K562 (cell line): ENCODE measurements around the gene APC2. TPM values are rescaled to one million over a fixed set of nuclear protein-coding genes. Genes with fewer than 3 reads are reported as not detected.
A peak's percentile ranks its signal among the peaks of the same experiment; 100 is the strongest.

Experiments
- CAMTA2 ChIP-seq: fragments of 250-450 bp; sonication (Bioruptor Pico); conservative IDR thresholded peaks from 2 replicates; pipeline ENCODE4 v1.5.1; 2022
- CBX8 ChIP-seq: fragments of 200-600 bp; sonication (generic); IDR thresholded peaks from 2 replicates; pipeline ENCODE4 v1.6.1; 2012; ENCODE audit warnings: borderline replicate concordance, mixed run types, low read depth, mild to moderate bottlenecking, moderate library complexity, mixed read lengths, low read length, control low read depth, inconsistent platforms; ENCODE audit not compliant: poor library complexity, severe bottlenecking; ENCODE audit errors: extremely low read depth
- DLX4 ChIP-seq: fragments of 250-450 bp; sonication (Bioruptor Pico); IDR thresholded peaks from 2 replicates; pipeline ENCODE4 v1.6.1; 2021; ENCODE audit warnings: mild to moderate bottlenecking
- FOXJ2 ChIP-seq: fragments of 200-800 bp; sonication (Bioruptor generic); IDR thresholded peaks from 2 replicates; pipeline ENCODE4 v1.6.1; 2016; ENCODE audit warnings: missing genetic modification characterization, missing compliant biosample characterization
- GABPA ChIP-seq: fragments of 200-800 bp; sonication (Bioruptor generic); conservative IDR thresholded peaks from 2 replicates; pipeline ENCODE4 v1.6.1; 2016; ENCODE audit warnings: low read depth, missing genetic modification characterization, missing compliant biosample characterization
- HMGN3 ChIP-seq: IDR thresholded peaks from 2 replicates; pipeline ENCODE4 v1.6.1; 2011; ENCODE audit warnings: borderline replicate concordance, low read depth, mild to moderate bottlenecking, mixed read lengths, low read length; ENCODE audit not compliant: insufficient read length; ENCODE audit errors: extremely low read depth
- KDM5B ChIP-seq: fragments of 200-600 bp; sonication (generic); IDR thresholded peaks from 2 replicates; pipeline ENCODE4 v1.6.1; 2012; ENCODE audit warnings: low read depth, mild to moderate bottlenecking, moderate library complexity, low read length, control low read depth, inconsistent platforms; ENCODE audit not compliant: insufficient replicate concordance
- MTA1 ChIP-seq: fragments of 450-650 bp; IDR thresholded peaks from 2 replicates; pipeline ENCODE4 v1.6.1; 2017; ENCODE audit warnings: borderline replicate concordance
- MYC ChIP-seq, 2 experiments: fragments of 250-450 bp in 1 of 2; sonication (Bioruptor Pico) in 1 of 2; IDR thresholded peaks; 2 replicates each; pipeline versions ENCODE4 v1.5.1 to v1.6.1; 2012 to 2021; ENCODE audit warnings: low read depth in 2 of 2, borderline replicate concordance in 1 of 2, improper control_type of control experiment in 1 of 2, low read length in 1 of 2, mild to moderate bottlenecking in 1 of 2, moderate library complexity in 1 of 2
- NBN ChIP-seq: fragments of 450-650 bp; IDR thresholded peaks from 2 replicates; pipeline ENCODE4 v1.6.1; 2016; ENCODE audit warnings: low read depth, mild to moderate bottlenecking
- PRPF4 ChIP-seq: fragments of 200-400 bp; formaldehyde crosslinking; IDR thresholded peaks from one replicate; pipeline ENCODE4 v1.6.1; 2017; ENCODE audit warnings: low read length, low read depth, mild to moderate bottlenecking; ENCODE audit not compliant: insufficient read depth, poor library complexity, severe bottlenecking
- RBM14 ChIP-seq: fragments of 200-400 bp; formaldehyde crosslinking; IDR thresholded peaks from 2 replicates; pipeline ENCODE4 v1.6.1; 2018; ENCODE audit warnings: low read depth, mild to moderate bottlenecking, low read length, moderate library complexity, borderline replicate concordance; ENCODE audit not compliant: insufficient read depth
- SLC30A9 ChIP-seq: fragments of 250-450 bp; sonication (Bioruptor Pico); IDR thresholded peaks from 2 replicates; pipeline ENCODE4 v1.8.0; 2022; ENCODE audit warnings: mild to moderate bottlenecking, moderate library complexity
- YBX1 ChIP-seq: fragments of 450-650 bp; IDR thresholded peaks from 2 replicates; pipeline ENCODE4 v1.7.1; 2016; ENCODE audit warnings: mild to moderate bottlenecking
- ZBED1 ChIP-seq: IDR thresholded peaks from 2 replicates; pipeline ENCODE4 v1.6.1; 2014
- ZBTB2 ChIP-seq: fragments of 450-650 bp; IDR thresholded peaks from 2 replicates; pipeline ENCODE4 v1.6.1; 2016; ENCODE audit warnings: antibody characterized with exemption
- ZNF384 ChIP-seq: IDR thresholded peaks from 2 replicates; pipeline ENCODE4 v1.6.1; 2012; ENCODE audit warnings: low read depth, low read length, improper control_type of control experiment
- ZNF445 ChIP-seq: fragments of 250-450 bp; sonication (Bioruptor Pico); IDR thresholded peaks from 2 replicates; pipeline ENCODE4 v1.4.0; 2020; ENCODE audit warnings: low read depth, mild to moderate bottlenecking, moderate library complexity
- polyA plus RNA-seq, 8 experiments: library from polyadenylated mRNA; depleted of rRNA in 4 of 8; stranded (reverse) in 5 of 8; unstranded in 3 of 8; fragments of >200 nt; fragmentation: Nextera tagmentation in 2 of 8; fragmentation: Illumina TruSeq in 1 of 8; extraction: Ambion mirVana in 2 of 8; extraction: Trizol in 1 of 8; gene quantifications; 2 replicates each; pipeline versions ENCODE4 v1.2.1 to v1.2.3, GENCODE V29; 2011 to 2014; ENCODE audit warnings: inconsistent platforms in 1 of 8, missing spikeins in 1 of 8
- total RNA-seq, 7 experiments: library from RNA; depleted of rRNA in 6 of 7; stranded (reverse); fragments of >200 nt in 6 of 7; fragmentation: Illumina TruSeq in 2 of 7; extraction: Trizol in 2 of 7; gene quantifications; 2 replicates each; pipeline versions ENCODE4 v1.2.1 to v1.2.3, GENCODE V29; 2011 to 2021; ENCODE audit warnings: low replicate concordance in 1 of 7
- TF ChIP-seq, protein P1 (sequence below): sonication (generic); formaldehyde crosslinking; IDR thresholded peaks from 2 replicates; pipeline ENCODE4 v1.8.0; 2023; ENCODE audit warnings: missing genetic modification reagents, mild to moderate bottlenecking, borderline replicate concordance

The APC2 gene
- total and polyA plus RNA-seq, 9 of the 15 experiments (the other 6 are each of a cell fraction or from before 2014, with no cell fraction given), result 0.01 to 0.40 (median 0.05) TPM; not detected in 3

DNA sequence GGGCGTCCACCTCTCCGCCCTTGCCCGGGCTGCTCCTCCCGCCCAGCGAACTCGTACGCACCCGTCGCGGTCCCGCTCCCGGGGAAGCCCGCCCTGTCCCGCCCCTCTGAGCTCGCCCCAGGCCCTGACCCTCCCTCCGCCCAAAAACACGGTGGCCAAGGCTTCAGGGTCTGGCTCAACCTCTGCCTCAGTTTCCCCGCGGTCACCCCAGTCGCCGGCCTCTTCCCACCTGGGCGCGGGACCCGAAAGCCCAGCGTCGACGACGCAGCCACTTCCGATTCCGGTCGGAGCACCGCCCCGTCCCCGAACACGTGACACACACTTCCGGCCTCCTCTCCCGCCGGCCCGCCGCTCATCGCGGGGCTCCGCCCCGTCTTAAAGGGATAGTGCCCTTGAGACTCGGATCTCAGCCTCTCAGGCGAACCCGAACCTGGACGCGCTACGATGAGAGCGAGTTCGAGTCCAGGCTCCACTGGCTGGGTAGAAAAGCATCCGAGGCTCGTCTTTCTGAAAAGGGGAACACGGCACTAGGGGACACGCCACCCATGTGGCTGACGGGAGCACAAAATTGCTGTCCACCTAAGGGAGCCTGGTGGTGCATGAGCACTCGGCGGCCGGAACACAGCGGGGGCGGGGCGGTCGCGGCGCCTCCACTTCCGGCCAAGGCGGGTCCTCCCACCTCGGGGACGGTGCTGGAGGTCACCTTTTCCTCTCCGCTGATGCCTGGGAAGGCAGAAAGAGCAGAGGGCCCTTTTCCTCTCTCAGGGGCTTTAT, 29.2 kb downstream of the APC2 start, which contains the start of gene C19orf25 (continued):
- no peak for TF ChIP-seq CBX8
- no peak for TF ChIP-seq MTA1
- TF ChIP-seq ZNF445 (CRISPR knock-in tag), result no peak
- TF ChIP-seq RBM14, result no peak
- TF ChIP-seq PRPF4, result no peak
- TF ChIP-seq KDM5B, result peak; percentile 71
- peak; percentile 52 for TF ChIP-seq HMGN3
- TF ChIP-seq NBN, result peak; percentile 81; the same call in 1 of the 2 replicates
- TF ChIP-seq FOXJ2 (tag), result no peak; the same call in 1 of the 2 replicates
- no peak for TF ChIP-seq CAMTA2 (CRISPR knock-in tag)
- no peak for TF ChIP-seq SLC30A9
- TF ChIP-seq, protein P1, sequence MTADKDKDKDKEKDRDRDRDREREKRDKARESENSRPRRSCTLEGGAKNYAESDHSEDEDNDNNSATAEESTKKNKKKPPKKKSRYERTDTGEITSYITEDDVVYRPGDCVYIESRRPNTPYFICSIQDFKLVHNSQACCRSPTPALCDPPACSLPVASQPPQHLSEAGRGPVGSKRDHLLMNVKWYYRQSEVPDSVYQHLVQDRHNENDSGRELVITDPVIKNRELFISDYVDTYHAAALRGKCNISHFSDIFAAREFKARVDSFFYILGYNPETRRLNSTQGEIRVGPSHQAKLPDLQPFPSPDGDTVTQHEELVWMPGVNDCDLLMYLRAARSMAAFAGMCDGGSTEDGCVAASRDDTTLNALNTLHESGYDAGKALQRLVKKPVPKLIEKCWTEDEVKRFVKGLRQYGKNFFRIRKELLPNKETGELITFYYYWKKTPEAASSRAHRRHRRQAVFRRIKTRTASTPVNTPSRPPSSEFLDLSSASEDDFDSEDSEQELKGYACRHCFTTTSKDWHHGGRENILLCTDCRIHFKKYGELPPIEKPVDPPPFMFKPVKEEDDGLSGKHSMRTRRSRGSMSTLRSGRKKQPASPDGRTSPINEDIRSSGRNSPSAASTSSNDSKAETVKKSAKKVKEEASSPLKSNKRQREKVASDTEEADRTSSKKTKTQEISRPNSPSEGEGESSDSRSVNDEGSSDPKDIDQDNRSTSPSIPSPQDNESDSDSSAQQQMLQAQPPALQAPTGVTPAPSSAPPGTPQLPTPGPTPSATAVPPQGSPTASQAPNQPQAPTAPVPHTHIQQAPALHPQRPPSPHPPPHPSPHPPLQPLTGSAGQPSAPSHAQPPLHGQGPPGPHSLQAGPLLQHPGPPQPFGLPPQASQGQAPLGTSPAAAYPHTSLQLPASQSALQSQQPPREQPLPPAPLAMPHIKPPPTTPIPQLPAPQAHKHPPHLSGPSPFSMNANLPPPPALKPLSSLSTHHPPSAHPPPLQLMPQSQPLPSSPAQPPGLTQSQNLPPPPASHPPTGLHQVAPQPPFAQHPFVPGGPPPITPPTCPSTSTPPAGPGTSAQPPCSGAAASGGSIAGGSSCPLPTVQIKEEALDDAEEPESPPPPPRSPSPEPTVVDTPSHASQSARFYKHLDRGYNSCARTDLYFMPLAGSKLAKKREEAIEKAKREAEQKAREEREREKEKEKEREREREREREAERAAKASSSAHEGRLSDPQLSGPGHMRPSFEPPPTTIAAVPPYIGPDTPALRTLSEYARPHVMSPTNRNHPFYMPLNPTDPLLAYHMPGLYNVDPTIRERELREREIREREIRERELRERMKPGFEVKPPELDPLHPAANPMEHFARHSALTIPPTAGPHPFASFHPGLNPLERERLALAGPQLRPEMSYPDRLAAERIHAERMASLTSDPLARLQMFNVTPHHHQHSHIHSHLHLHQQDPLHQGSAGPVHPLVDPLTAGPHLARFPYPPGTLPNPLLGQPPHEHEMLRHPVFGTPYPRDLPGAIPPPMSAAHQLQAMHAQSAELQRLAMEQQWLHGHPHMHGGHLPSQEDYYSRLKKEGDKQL (CRISPR knock-in tag), result no peak
- TF ChIP-seq YBX1, result no peak
- TF ChIP-seq ZNF384, result no peak
- TF ChIP-seq ZBED1, result no peak
- peak; percentile 82 for TF ChIP-seq MYC (IDR thresholded peaks at IDR 0.05; ENCODE audit: low read depth, low read length)
- peak; percentile 51; the same call in 1 of the 2 replicates for TF ChIP-seq MYC (CRISPR knock-in tag; IDR thresholded peaks at IDR 0.05; ENCODE audit: borderline replicate concordance, low read depth)
- no peak for TF ChIP-seq DLX4 (CRISPR knock-in tag)
- no peak for TF ChIP-seq ZBTB2
- TF ChIP-seq GABPA (tag), result peak; percentile 96
